ENCODE results near the gene YWHAB. TPM values are rescaled to one million over a fixed set of nuclear protein-coding genes. Genes with fewer than 3 reads are reported as not detected.

Gene YWHAB
- total RNA-seq, 2 experiments from 2014 or later, result 256 to 260 TPM

GRCh38 chr20:44941120-44941691 is 55.7 kb downstream of the YWHAB start:
- POLR2A ChIA-PET, result interaction anchor here (0.6 to 1.5 kb wide), 4 partner anchors 11 to 1184 kb away, joined by 4 to 7 read pairs (median 4); partner anchors contain the start of genes PABPC1L and TOMM34
- CTCF ChIA-PET, result interaction anchor here (0.6 to 0.8 kb wide), 2 partner anchors 85 to 113 kb away, joined by 3 to 6 read pairs; no protein-coding TSS in a partner anchor

GRCh38 chr20:44942264-44942973 is 56.9 kb downstream of the YWHAB start:
- CTCF ChIA-PET, result no interaction called here

GRCh38 chr20:44943828-44944227 is 58.3 kb downstream of the YWHAB start:
- ChIA-PET POLR2A (no interaction called here), CTCF (no interaction called here)

More at GRCh38 chr20:44942264-44942973, 56.9 kb downstream of the YWHAB start:
- POLR2A ChIA-PET, result interaction anchor here (1.2 to 1.5 kb wide), 2 partner anchors 18 to 33 kb away, joined by 4 to 7 read pairs; partner anchors contain the start of genes PABPC1L and TOMM34

GRCh38 chr20:44945261-44945660 is 59.8 kb downstream of the YWHAB start:
- ChIA-PET CTCF (no interaction called here), POLR2A (no interaction called here)

- ChIA-PET CTCF (no interaction called here), POLR2A (no interaction called here)
These were observed 60.9 kb downstream of the YWHAB start for GRCh38 chr20:44946271-44946852.

GRCh38 chr20:44948107-44948506 is 62.6 kb downstream of the YWHAB start:
- ChIA-PET CTCF (interaction anchor here (1.3 kb wide), 1 partner anchor 23 kb away, joined by 4 read pairs; no protein-coding TSS in a partner anchor), POLR2A (no interaction called here)

GRCh38 chr20:44948513-44948912 is 63.0 kb downstream of the YWHAB start:
- ChIA-PET POLR2A (no interaction called here), CTCF (no interaction called here)

- ChIA-PET CTCF (interaction anchor here (1.1 kb wide), 1 partner anchor 27 kb away, joined by 4 read pairs; no protein-coding TSS in a partner anchor), POLR2A (no interaction called here)
These were observed 64.9 kb downstream of the YWHAB start for GRCh38 chr20:44950368-44950767.

- ChIA-PET POLR2A (no interaction called here), CTCF (no interaction called here)
These were observed 67.2 kb downstream of the YWHAB start for GRCh38 chr20:44952731-44953130.

- POLR2A ChIA-PET, result no interaction called here
- CTCF ChIA-PET, result interaction anchor here (1.2 kb wide), 1 partner anchor 141 kb away, joined by 3 read pairs; no protein-coding TSS in a partner anchor
These were observed 68.7 kb downstream of the YWHAB start for GRCh38 chr20:44954211-44954610.

GRCh38 chr20:44955270-44955669 is 69.8 kb downstream of the YWHAB start:
- ChIA-PET CTCF (interaction anchor here (1.2 kb wide), 1 partner anchor 140 kb away, joined by 3 read pairs; no protein-coding TSS in a partner anchor), POLR2A (no interaction called here)

GRCh38 chr20:44956410-44956809 is 70.9 kb downstream of the YWHAB start:
- ChIA-PET CTCF (interaction anchor here (1.1 kb wide), 1 partner anchor 22 kb away, joined by 3 read pairs; no protein-coding TSS in a partner anchor), POLR2A (no interaction called here)

Other genes with a start within 250 kb of the YWHAB start
- 10 to 100 TPM; 21.9 to 23.9 TPM for gene ADA, start 234.0 kb upstream of the YWHAB start, total RNA-seq
- not detected for gene CCN5, start 170.3 kb upstream of the YWHAB start, total RNA-seq
- gene KCNK15, start 139.8 kb upstream of the YWHAB start, total RNA-seq, result under 1 TPM; 0.27 to 0.30 TPM
- under 1 TPM in 1 of 2 experiments, not detected in 1; 0.04 TPM for gene RIMS4, start 75.2 kb upstream of the YWHAB start, total RNA-seq
- 10 to 100 TPM; 78.9 to 81.6 TPM for gene PABPC1L, start 24.4 kb downstream of the YWHAB start, total RNA-seq
- 10 to 100 TPM; 86.8 to 87.6 TPM for gene TOMM34, start 74.7 kb downstream of the YWHAB start, total RNA-seq
- 100 to 1,000 TPM; 179 to 190 TPM for gene STK4, start 80.8 kb downstream of the YWHAB start, total RNA-seq
- under 1 TPM; 0.52 to 0.70 TPM for gene KCNS1, start 215.4 kb downstream of the YWHAB start, total RNA-seq
- gene WFDC5, start 229.5 kb downstream of the YWHAB start, total RNA-seq, result not detected
- gene WFDC12, start 238.8 kb downstream of the YWHAB start, total RNA-seq, result not detected